Airway epithelial cell (primary cell): ENCODE data around the gene FYTTD1. TPM values are rescaled to one million over a fixed set of nuclear protein-coding genes. Genes with fewer than 3 reads are reported as not detected.

Experiments used
- total RNA-seq: library from RNA; depleted of rRNA; stranded (reverse); fragments of >200 nt; gene quantifications from 2 replicates; pipeline ENCODE4 v1.2.3, GENCODE V29; 2015

FYTTD1 gene
- total RNA-seq = 19.1 and 29.4 TPM in 2 replicates

GRCh38 chr3:197749601-197750395 is at the start of gene FYTTD1:
TSS of gene FYTTD1 (plus strand) at chr3:197749883. CDS start at chr3:197749972, 89 bp downstream.

GRCh38 chr3:197736491-197737318 is 13.0 kb upstream of the FYTTD1 start, which contains the start of gene RUBCN:
TSS of gene RUBCN (minus strand) at chr3:197736904. CDS start at chr3:197736719, 185 bp downstream.

GRCh38 chr3:197791113-197791891 is 41.6 kb downstream of the FYTTD1 start, which contains the start of gene LRCH3:
TSS of gene LRCH3 (plus strand) at chr3:197791254. CDS start at chr3:197791279, 25 bp downstream.

Other genes with a start within 250 kb of the FYTTD1 start
- 14.9 and 20.8 TPM in 2 replicates for gene BDH1, start 193.9 kb upstream of the FYTTD1 start, total RNA-seq
- gene RUBCN, start 13.0 kb upstream of the FYTTD1 start, total RNA-seq = 16.2 and 23.8 TPM in 2 replicates
- 18.5 and 45.1 TPM in 2 replicates for gene LRCH3, start 41.4 kb downstream of the FYTTD1 start, total RNA-seq
- gene RPL35A, start 200.3 kb downstream of the FYTTD1 start, total RNA-seq = 927 and 1,050 TPM in 2 replicates
- gene LMLN, start 210.3 kb downstream of the FYTTD1 start, total RNA-seq = 3.6 and 4.4 TPM in 2 replicates